Measurements from ENCODE around the gene PGBD4. TPM values are rescaled to one million over a fixed set of nuclear protein-coding genes. Genes with fewer than 3 reads are reported as not detected.
"Not testable (repeated sequence)": the region's sequence is repeated elsewhere in the genome, so short reads cannot be mapped to it uniquely, and the experiment has no call there.

PGBD4 gene
- total and polyA plus RNA-seq, 12 donors = 0.30 to 3.0 (median 1.4) TPM

- no peak for TF ChIP-seq CTCF (IDR thresholded peaks at IDR 0.05)
- H3K27ac ChIP-seq = no peak overlapping the region
- no peaks in the 10 kb centered on the region for H3K9me3 ChIP-seq (replicated peaks in 1 of 3)
- H3K27me3 ChIP-seq = peaks cover 5% of the 10 kb centered on the region
- no peak overlapping the region for H3K4me3 ChIP-seq
- WGBS, 4 donors = 60 to 74% (median 72%) methylated on average over 2 of the region's 2 CpGs
- H3K36me3 ChIP-seq (replicated peaks in 1 of 2) = no peaks in the 10 kb centered on the region
- no peak for DNase-seq
- intact Hi-C loops (cut with DNase I) = no loop called here
- no peaks in the 10 kb centered on the region for H3K4me1 ChIP-seq (replicated peaks in 1 of 2)
These were observed 14.7 kb downstream of the PGBD4 start for GRCh38 chr15:34116620-34117019.

GRCh38 chr15:34119291-34119690 is 17.4 kb downstream of the PGBD4 start:
- no peak overlapping the region for H3K27ac ChIP-seq
- H3K9me3 ChIP-seq (replicated peaks in 1 of 3) = no peaks in the 10 kb centered on the region
- H3K4me3 ChIP-seq = no peak overlapping the region
- DNase-seq = no peak
- H3K4me1 ChIP-seq (replicated peaks in 1 of 2) = no peaks in the 10 kb centered on the region
- no peaks in the 10 kb centered on the region for H3K36me3 ChIP-seq (replicated peaks in 1 of 2)
- WGBS, 4 donors = 68 to 73% (median 72%) methylated on average over 4 of the region's 4 CpGs
- no peaks in the 10 kb centered on the region for H3K27me3 ChIP-seq
- intact Hi-C loops (cut with DNase I) = no loop called here
- TF ChIP-seq POLR2A (IDR thresholded peaks at IDR 0.05) (no peak), CTCF (IDR thresholded peaks at IDR 0.05) (no peak)

GRCh38 chr15:34120420-34120819 is 18.5 kb downstream of the PGBD4 start:
- intact Hi-C loops (cut with DNase I); H3K27me3 ChIP-seq; DNase-seq; H3K27ac ChIP-seq; H3K4me1 ChIP-seq (replicated peaks in 1 of 2); H3K9me3 ChIP-seq (replicated peaks in 1 of 3); H3K4me3 ChIP-seq; H3K36me3 ChIP-seq (replicated peaks in 1 of 2): not testable (repeated sequence)
- WGBS, 4 donors = 39 to 61% (median 60%) methylated on average over 2 of the region's 2 CpGs

GRCh38 chr15:34121786-34122185 is 19.9 kb downstream of the PGBD4 start:
- H3K4me3 ChIP-seq; H3K27ac ChIP-seq; H3K4me1 ChIP-seq (replicated peaks in 1 of 2); intact Hi-C loops (cut with DNase I); H3K9me3 ChIP-seq (replicated peaks in 1 of 3); H3K36me3 ChIP-seq (replicated peaks in 1 of 2); H3K27me3 ChIP-seq; DNase-seq: not testable (repeated sequence)
- WGBS, 4 donors = 72 to 80% (median 77%) methylated on average over 12 of the region's 12 CpGs

GRCh38 chr15:34122771-34123183 is 20.9 kb downstream of the PGBD4 start:
- WGBS, 4 donors = 49 to 66% (median 58%) methylated on average over 6 of the region's 6 CpGs
- H3K36me3 ChIP-seq (replicated peaks in 1 of 2) = no peaks in the 10 kb centered on the region
- no peak overlapping the region for H3K4me3 ChIP-seq
- H3K27me3 ChIP-seq = no peaks in the 10 kb centered on the region
- no peaks in the 10 kb centered on the region for H3K4me1 ChIP-seq (replicated peaks in 1 of 2)
- intact Hi-C loops (cut with DNase I) = no loop called here
- DNase-seq = no peak
- TF ChIP-seq POLR2A (IDR thresholded peaks at IDR 0.05) = no peak
- no peak for TF ChIP-seq CTCF (IDR thresholded peaks at IDR 0.05)
- H3K27ac ChIP-seq = no peak overlapping the region
- H3K9me3 ChIP-seq (replicated peaks in 1 of 3) = no peaks in the 10 kb centered on the region
